ENCODE measurements around the gene SHISA6. TPM values are rescaled to one million over a fixed set of nuclear protein-coding genes. Genes with fewer than 3 reads are reported as not detected.

Gene SHISA6
- total RNA-seq, 2 donors from 2014 or later: 0.07 TPM; not detected in 1

GRCh38 chr17:11582217-11582616 is 341.2 kb downstream of the SHISA6 start:
- no peak overlapping the region for H3K4me3 ChIP-seq
- no peaks in the 10 kb centered on the region for H3K4me1 ChIP-seq
- no peak for TF ChIP-seq CTCF (IDR thresholded peaks at IDR 0.05)
- no peaks in the 10 kb centered on the region for H3K27me3 ChIP-seq
- no peaks in the 10 kb centered on the region for H3K9me3 ChIP-seq
- no peak for DNase-seq (ENCODE audit: low spot score)
- H3K36me3 ChIP-seq: no peaks in the 10 kb centered on the region
- no peak overlapping the region for H3K27ac ChIP-seq

- TF ChIP-seq CTCF (IDR thresholded peaks at IDR 0.05): no peak
- Histone ChIP-seq H3K4me1 (no peaks in the 10 kb centered on the region), H3K36me3 (no peaks in the 10 kb centered on the region), H3K9me3 (no peaks in the 10 kb centered on the region), H3K27ac (no peak overlapping the region), H3K4me3 (no peak overlapping the region), H3K27me3 (no peaks in the 10 kb centered on the region)
- no peak for DNase-seq (ENCODE audit: low spot score)
Observed at GRCh38 chr17:11583306-11583992, 342.4 kb downstream of the SHISA6 start.

GRCh38 chr17:11589716-11590115 is 348.7 kb downstream of the SHISA6 start:
- no peak for TF ChIP-seq CTCF (IDR thresholded peaks at IDR 0.05)

GRCh38 chr17:11598274-11599221 is 357.5 kb downstream of the SHISA6 start, which contains the start of gene DNAH9:
TSS of gene DNAH9 (plus strand) at chr17:11598470. CDS start at chr17:11598499, 29 bp downstream.
- no peak for TF ChIP-seq CTCF (IDR thresholded peaks at IDR 0.05)
- DNase-seq (ENCODE audit: low spot score): peak; percentile 97
- Histone ChIP-seq H3K9me3 (no peaks in the 10 kb centered on the region), H3K4me1 (peaks cover 0 to 18% of the 10 kb centered on the region in 2 donors), H3K36me3 (no peaks in the 10 kb centered on the region), H3K27ac (peak within 1 kb of the TSS; percentile 62 to 84), H3K27me3 (no peaks in the 10 kb centered on the region), H3K4me3 (peak within 1 kb of the TSS; percentile 49 to 73)

More at GRCh38 chr17:11589716-11590115, 348.7 kb downstream of the SHISA6 start:
- Histone ChIP-seq H3K27me3 (no peaks in the 10 kb centered on the region), H3K4me3 (no peak overlapping the region), H3K27ac (no peak overlapping the region), H3K9me3 (no peaks in the 10 kb centered on the region), H3K36me3 (no peaks in the 10 kb centered on the region), H3K4me1 (no peaks in the 10 kb centered on the region)
- DNase-seq (ENCODE audit: low spot score): no peak

GRCh38 chr17:11601661-11602060 is 360.6 kb downstream of the SHISA6 start:
- no peak overlapping the region for H3K4me3 ChIP-seq
- no peaks in the 10 kb centered on the region for H3K27me3 ChIP-seq
- H3K27ac ChIP-seq: no peak overlapping the region
- TF ChIP-seq CTCF (IDR thresholded peaks at IDR 0.05): no peak
- H3K36me3 ChIP-seq: no peaks in the 10 kb centered on the region
- H3K4me1 ChIP-seq: peaks cover 0 to 18% of the 10 kb centered on the region in 2 donors
- DNase-seq (ENCODE audit: low spot score): no peak
- no peaks in the 10 kb centered on the region for H3K9me3 ChIP-seq
